ENCODE data around the gene MARK4.

- TF ChIP-seq CTCF (conservative IDR thresholded peaks at IDR 0.05) (no peak), EZH2 (IDR thresholded peaks at IDR 0.05; ENCODE audit: low read depth) (no peak)
Observed at GRCh38 chr19:45352062-45352461, 101.0 kb downstream of the MARK4 start.
